Omental fat pad (tissue), 4 donors: ENCODE measurements around the gene LIMA1. TPM values are rescaled to one million over a fixed set of nuclear protein-coding genes. Genes with fewer than 3 reads are reported as not detected.

Experiments
- ATAC-seq: fragments of 150-250 bp; one replicate; pipeline ENCODE4 v1.9.1; 2016; ENCODE audit warnings: mild to moderate bottlenecking, moderate library complexity; ENCODE audit not compliant: low FRiP score
- DNase-seq: peaks from one replicate; pipeline ENCODE4 v3.0.0-alpha.2; 2019; ENCODE audit warnings: low spot score
- CTCF ChIP-seq, 3 donors: fragments of 450-650 bp; IDR thresholded peaks; one replicate each; pipeline ENCODE4 v1.5.1; 2016 to 2017; ENCODE audit warnings: antibody characterized with exemption in 3 of 3, mild to moderate bottlenecking in 3 of 3, moderate library complexity in 2 of 3
- total RNA-seq, 4 donors: library from RNA; depleted of rRNA; stranded (reverse); fragments of >200 nt; gene quantifications; one replicate each; pipeline ENCODE4 v1.1.0, GENCODE V29; 2016

LIMA1 gene
- total RNA-seq, 4 donors from 2014 or later = 129 to 319 (median 176) TPM

GRCh38 chr12:50214018-50214417 lies 69.3 kb downstream of the LIMA1 start:
- no peak for DNase-seq
- ATAC-seq = no peak
- no peak for TF ChIP-seq CTCF (IDR thresholded peaks at IDR 0.05)

GRCh38 chr12:50213439-50213838 lies 69.9 kb downstream of the LIMA1 start:
- ATAC-seq (no peak), DNase-seq (no peak)
- TF ChIP-seq CTCF (IDR thresholded peaks at IDR 0.05) = no peak

GRCh38 chr12:50212071-50212467 lies 71.3 kb downstream of the LIMA1 start:
- no peak for DNase-seq
- no peak for ATAC-seq
- no peak for TF ChIP-seq CTCF (IDR thresholded peaks at IDR 0.05)

GRCh38 chr12:50211392-50212070 lies 71.8 kb downstream of the LIMA1 start:
- peak; percentile 38 for ATAC-seq
- no peak for TF ChIP-seq CTCF (IDR thresholded peaks at IDR 0.05)
- no peak for DNase-seq

- TF ChIP-seq CTCF (IDR thresholded peaks at IDR 0.05) = no peak
- DNase-seq (no peak), ATAC-seq (no peak)
These were observed 75.9 kb downstream of the LIMA1 start for GRCh38 chr12:50207424-50207823.

- no peak for TF ChIP-seq CTCF (IDR thresholded peaks at IDR 0.05)
- ATAC-seq (no peak), DNase-seq (no peak)
These were observed 77.7 kb downstream of the LIMA1 start for GRCh38 chr12:50205648-50206047.

GRCh38 chr12:50203691-50204090 lies 79.6 kb downstream of the LIMA1 start:
- TF ChIP-seq CTCF (IDR thresholded peaks at IDR 0.05) = no peak
- ATAC-seq (no peak), DNase-seq (no peak)
